Measurements from ENCODE around the gene DLK1. TPM values are rescaled to one million over a fixed set of nuclear protein-coding genes. Genes with fewer than 3 reads are reported as not detected.

Gene DLK1
- total and polyA plus RNA-seq, 2 donors from 2014 or later = 0.17 TPM; not detected in 1

- Histone ChIP-seq H3K27ac (ENCODE audit: low read depth in 2 of 2, low read length in 2 of 2) (no peak overlapping the region), H3K4me1 (ENCODE audit: control insufficient read depth in 2 of 3, insufficient read depth in 2 of 3, low read depth in 1 of 3, low read length in 3 of 3) (no peaks in the 10 kb centered on the region), H3K27me3 (ENCODE audit: control insufficient read depth, insufficient read depth, low read length) (no peaks in the 10 kb centered on the region), H3K9ac (ENCODE audit: low read length in 3 of 3) (no peak overlapping the region), H3K9me3 (ENCODE audit: control insufficient read depth in 2 of 3, insufficient read depth in 1 of 3, low read length in 3 of 3) (no peaks in the 10 kb centered on the region), H3K36me3 (ENCODE audit: control insufficient read depth in 2 of 3, insufficient read depth in 3 of 3, low read length in 3 of 3) (no peaks in the 10 kb centered on the region), H3K4me3 (ENCODE audit: low read length in 3 of 3) (no peak overlapping the region)
- no peak for TF ChIP-seq CTCF (IDR thresholded peaks at IDR 0.05; ENCODE audit: borderline replicate concordance, extremely low read depth, insufficient read depth)
- DNase-seq = peak in 1 of 5 donors; percentile 12
- intact Hi-C loops (cut with DNase I) = no loop called here
- FAIRE-seq = no peak
Measured at GRCh38 chr14:100749967-100750597, 23.4 kb downstream of the DLK1 start.

GRCh38 chr14:100750762-100751699 lies 24.3 kb downstream of the DLK1 start:
- no peaks in the 10 kb centered on the region for H3K9me3 ChIP-seq (ENCODE audit: control insufficient read depth in 2 of 3, insufficient read depth in 1 of 3, low read length in 3 of 3)
- H3K27ac ChIP-seq (ENCODE audit: low read depth in 2 of 2, low read length in 2 of 2) = no peak overlapping the region
- no peak for TF ChIP-seq CTCF (IDR thresholded peaks at IDR 0.05; ENCODE audit: borderline replicate concordance, extremely low read depth, insufficient read depth)
- DNase-seq = no peak
- H3K27me3 ChIP-seq (ENCODE audit: control insufficient read depth, insufficient read depth, low read length) = no peaks in the 10 kb centered on the region
- no peak overlapping the region for H3K4me3 ChIP-seq (ENCODE audit: low read length in 3 of 3)
- H3K4me1 ChIP-seq (ENCODE audit: control insufficient read depth in 2 of 3, insufficient read depth in 2 of 3, low read depth in 1 of 3, low read length in 3 of 3) = no peaks in the 10 kb centered on the region
- H3K9ac ChIP-seq (ENCODE audit: low read length in 3 of 3) = no peak overlapping the region
- no peak for FAIRE-seq
- intact Hi-C loops (cut with DNase I) = no loop called here
- no peaks in the 10 kb centered on the region for H3K36me3 ChIP-seq (ENCODE audit: control insufficient read depth in 2 of 3, insufficient read depth in 3 of 3, low read length in 3 of 3)

GRCh38 chr14:100754020-100754419 lies 27.3 kb downstream of the DLK1 start:
- H3K36me3 ChIP-seq (ENCODE audit: control insufficient read depth in 2 of 3, insufficient read depth in 3 of 3, low read length in 3 of 3) = no peaks in the 10 kb centered on the region
- H3K9ac ChIP-seq (ENCODE audit: low read length in 3 of 3) = no peak overlapping the region
- TF ChIP-seq CTCF (IDR thresholded peaks at IDR 0.05; ENCODE audit: borderline replicate concordance, extremely low read depth, insufficient read depth) = no peak
- H3K4me3 ChIP-seq (ENCODE audit: low read length in 3 of 3) = no peak overlapping the region
- intact Hi-C loops (cut with DNase I) = no loop called here
- no peaks in the 10 kb centered on the region for H3K4me1 ChIP-seq (ENCODE audit: control insufficient read depth in 2 of 3, insufficient read depth in 2 of 3, low read depth in 1 of 3, low read length in 3 of 3)
- no peaks in the 10 kb centered on the region for H3K9me3 ChIP-seq (ENCODE audit: control insufficient read depth in 2 of 3, insufficient read depth in 1 of 3, low read length in 3 of 3)
- no peak for FAIRE-seq
- H3K27me3 ChIP-seq (ENCODE audit: control insufficient read depth, insufficient read depth, low read length) = no peaks in the 10 kb centered on the region
- no peak overlapping the region for H3K27ac ChIP-seq (ENCODE audit: low read depth in 2 of 2, low read length in 2 of 2)
- DNase-seq = peak in 1 of 5 donors; percentile 8

Measured in kidney (tissue), 14 donors.